HG03108 (cell line): Measurements from ENCODE around the gene SNCB.

Source experiments
- ATAC-seq: cut with Tn5 transposase; IDR thresholded peaks from one replicate; pipeline ENCODE4 v1.9.1; 2021; ENCODE audit warnings: moderate library complexity; ENCODE audit not compliant: unreplicated experiment

The SNCB gene

GRCh38 chr5:176578391-176578808 lies 51.9 kb downstream of the SNCB start:
- ATAC-seq, result no peak

- no peak for ATAC-seq
Observed at GRCh38 chr5:176577312-176578176, 52.8 kb downstream of the SNCB start.

DNA sequence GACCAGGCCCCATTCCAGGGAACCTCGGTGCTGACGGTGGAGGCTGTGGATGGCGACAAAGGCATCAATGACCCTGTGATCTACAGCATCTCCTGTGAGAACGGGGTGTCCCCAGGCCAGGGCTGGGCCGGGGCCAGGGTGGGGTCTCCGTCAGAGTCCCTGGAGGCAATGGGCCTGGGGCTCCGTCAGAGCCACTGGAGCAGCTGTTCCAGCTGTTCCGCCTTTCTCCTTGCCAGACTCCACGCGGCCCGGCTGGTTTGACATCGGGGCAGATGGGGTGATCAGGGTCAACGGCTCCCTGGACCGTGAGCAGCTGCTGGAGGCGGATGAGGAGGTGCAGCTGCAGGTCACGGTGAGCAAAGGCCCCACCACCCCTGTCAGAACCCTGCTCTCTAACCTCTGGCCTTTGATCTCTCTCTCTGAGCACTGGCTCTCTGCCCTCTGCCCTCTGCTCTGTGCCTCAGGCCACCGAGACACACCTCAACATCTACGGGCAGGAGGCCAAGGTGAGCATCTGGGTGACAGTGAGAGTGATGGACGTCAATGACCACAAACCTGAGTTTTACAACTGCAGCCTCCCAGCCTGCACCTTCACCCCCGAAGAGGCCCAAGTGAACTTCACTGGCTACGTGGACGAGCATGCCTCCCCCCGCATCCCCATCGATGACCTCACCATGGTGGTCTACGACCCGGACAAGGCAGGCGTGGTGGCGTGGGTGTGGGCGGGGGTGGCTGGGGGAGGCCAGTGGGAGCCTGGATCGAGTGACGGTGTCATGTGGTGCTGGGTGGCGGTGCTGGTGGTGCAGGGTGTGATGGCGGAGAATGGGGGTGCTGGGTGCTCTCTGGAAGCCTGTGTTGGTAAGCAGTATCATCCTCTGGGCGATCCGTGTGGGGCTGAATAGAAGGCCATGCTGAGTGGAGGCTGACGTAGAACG lies 54.6 kb downstream of the SNCB start:
- no peak for ATAC-seq

DNA sequence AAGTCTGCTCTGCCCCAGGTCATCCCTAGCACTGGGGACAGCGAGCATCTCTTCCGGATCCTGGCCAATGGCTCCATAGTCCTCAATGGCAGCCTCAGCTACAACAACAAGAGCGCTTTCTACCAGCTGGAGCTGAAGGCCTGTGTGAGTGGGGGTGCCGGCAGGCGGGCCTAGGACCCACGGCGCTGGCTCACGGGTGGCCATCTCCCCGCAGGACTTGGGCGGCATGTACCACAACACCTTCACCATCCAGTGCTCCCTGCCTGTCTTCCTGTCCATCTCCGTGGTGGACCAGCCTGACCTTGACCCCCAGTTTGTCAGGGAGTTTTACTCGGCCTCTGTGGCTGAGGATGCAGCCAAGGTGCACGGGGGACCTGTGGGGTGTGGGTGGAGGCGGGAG lies 55.3 kb downstream of the SNCB start:
- no peak for ATAC-seq

- ATAC-seq, result no peak
Observed at GRCh38 chr5:176574297-176574591, 56.1 kb downstream of the SNCB start.

DNA sequence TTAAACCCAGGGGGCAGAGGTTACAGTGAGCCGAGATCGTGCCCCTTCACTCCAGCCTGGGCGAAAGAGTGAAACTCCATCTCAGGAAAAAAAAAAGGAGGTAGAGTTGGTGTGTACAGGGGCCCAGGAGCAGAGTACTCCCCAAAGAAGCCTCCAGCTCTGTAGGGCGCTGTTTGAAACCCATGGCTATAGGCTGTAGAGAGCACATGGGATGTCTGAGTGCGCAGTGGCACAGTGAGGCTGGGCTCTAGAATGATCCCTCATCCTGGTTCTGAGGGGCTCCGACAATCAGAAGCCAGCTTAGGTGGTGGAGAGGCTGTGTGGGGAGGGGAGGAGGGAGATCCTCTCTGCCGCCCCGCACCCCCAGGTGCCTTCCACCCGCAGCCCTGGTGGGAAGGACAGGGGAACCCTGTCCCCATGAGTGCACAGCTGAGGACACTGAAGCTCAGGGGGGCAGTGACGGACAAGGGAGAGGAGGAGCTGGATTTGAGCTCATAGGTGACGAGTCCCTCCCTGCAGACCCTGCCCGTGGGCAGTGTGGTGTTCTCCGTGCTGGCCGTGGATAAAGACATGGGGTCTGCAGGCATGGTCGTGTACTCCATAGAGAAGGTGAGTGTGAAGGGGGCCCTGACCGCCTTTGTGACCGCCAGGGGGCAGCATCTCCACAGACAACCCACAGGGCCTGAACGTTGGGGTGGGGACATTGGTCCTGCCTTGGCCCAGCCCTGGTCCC lies 56.6 kb downstream of the SNCB start:
- no peak for ATAC-seq
